Activated CD8-positive, alpha-beta memory T cell treated with anti-CD3 and anti-CD28 coated beads, Interleukin-2, amount 50 U/mL, for 24 hours (primary cell): ENCODE measurements around the gene PPP1CA.

Source experiments
- DNase-seq: peaks from one replicate; pipeline ENCODE4 v3.0.0-alpha.2; 2020; ENCODE audit errors: extremely low read depth

PPP1CA gene

GRCh38 chr11:67401495-67402191, at the start of gene PPP1CA:
Gene PPP1CA, minus strand, starts transcription at chr11:67401858. Its CDS starts 76 bp downstream, at chr11:67401782.
- DNase-seq, result peak; percentile 70

- DNase-seq, result no peak
Observed at GRCh38 chr11:67450796-67451657, 49.4 kb upstream of the PPP1CA start.

GRCh38 chr11:67449116-67449844, 47.6 kb upstream of the PPP1CA start:
- no peak for DNase-seq

- no peak for DNase-seq
Observed at GRCh38 chr11:67448220-67448609, 46.6 kb upstream of the PPP1CA start.

GRCh38 chr11:67445515-67445914, 43.9 kb upstream of the PPP1CA start:
- DNase-seq, result no peak

GRCh38 chr11:67442504-67443404, 41.1 kb upstream of the PPP1CA start:
- DNase-seq, result no peak

- no peak for DNase-seq
Observed at GRCh38 chr11:67441731-67442351, 40.2 kb upstream of the PPP1CA start.

GRCh38 chr11:67441098-67441563, 39.5 kb upstream of the PPP1CA start:
- DNase-seq, result no peak

GRCh38 chr11:67440229-67441097, 38.8 kb upstream of the PPP1CA start:
- no peak for DNase-seq

GRCh38 chr11:67439321-67440228, 37.9 kb upstream of the PPP1CA start:
- no peak for DNase-seq

- DNase-seq, result no peak
Observed at GRCh38 chr11:67438158-67438902, 36.7 kb upstream of the PPP1CA start.

- no peak for DNase-seq
Observed at GRCh38 chr11:67437809-67438157, 36.1 kb upstream of the PPP1CA start.

GRCh38 chr11:67437082-67437808, 35.6 kb upstream of the PPP1CA start, which contains the start of gene PTPRCAP:
Gene PTPRCAP, minus strand, starts transcription at chr11:67437682. Its CDS starts 63 bp downstream, at chr11:67437619.
- no peak for DNase-seq

GRCh38 chr11:67436459-67437081, 34.9 kb upstream of the PPP1CA start:
- DNase-seq, result no peak

GRCh38 chr11:67435727-67436458, 34.2 kb upstream of the PPP1CA start:
- no peak for DNase-seq
